ENCODE measurements around the gene SPART. TPM values are rescaled to one million over a fixed set of nuclear protein-coding genes. Genes with fewer than 3 reads are reported as not detected.
"Not testable (repeated sequence)": the region's sequence is repeated elsewhere in the genome, so short reads cannot be mapped to it uniquely, and the experiment has no call there.

SPART gene
- total and polyA plus RNA-seq, 2 of the 8 experiments (the other 6 are each of a cell fraction or from before 2014, with no cell fraction given) = 27.2 to 74.1 TPM

DNA sequence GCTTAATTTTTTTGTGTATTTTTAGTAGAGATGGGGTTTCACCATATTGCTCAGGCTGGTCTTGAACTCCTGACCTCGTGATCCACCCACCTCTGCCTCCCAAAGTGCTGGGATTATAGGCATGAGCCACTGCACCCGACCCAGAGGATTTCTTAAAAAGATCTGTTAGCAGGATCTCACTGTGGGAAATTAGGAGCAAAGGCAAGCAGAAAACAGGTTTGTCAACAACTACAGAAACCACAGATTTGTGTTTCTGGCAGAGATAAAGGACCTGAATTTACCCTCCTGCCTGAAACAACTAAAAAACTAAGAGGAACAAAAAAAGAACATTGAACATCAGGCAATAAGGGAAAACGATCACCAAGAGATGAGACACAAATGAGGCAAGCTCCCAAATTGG is 46.7 kb downstream of the SPART start:
- not testable (repeated sequence) for H3K9me3 ChIP-seq (ENCODE audit: insufficient read depth in 2 of 2, low read depth in 1 of 2, low read length in 1 of 2); H3K56ac ChIP-seq (replicated peaks; ENCODE audit: insufficient read length, low read depth, low read length); H2BK15ac ChIP-seq (ENCODE audit: low read length); H3K23me2 ChIP-seq (ENCODE audit: low read depth, low read length); H4K8ac ChIP-seq (ENCODE audit: extremely low read depth, insufficient read depth, low read length); H3K79me1 ChIP-seq (ENCODE audit: low read depth, low read length); H4K20me1 ChIP-seq (replicated peaks in 1 of 2; ENCODE audit: control insufficient read depth in 1 of 2, insufficient read depth in 2 of 2, low read length in 2 of 2); H3K9ac ChIP-seq (replicated peaks in 1 of 4; ENCODE audit: extremely low read depth in 1 of 4, low read depth in 3 of 4, low read length in 3 of 4); H3K23ac ChIP-seq (ENCODE audit: insufficient read length); DNase-seq (ENCODE audit: low read depth in 1 of 2, low spot score in 2 of 2); H3K4ac ChIP-seq (replicated peaks; ENCODE audit: insufficient read length, low read depth, low read length); FAIRE-seq; H2AFZ ChIP-seq (ENCODE audit: low read length); H3K14ac ChIP-seq (ENCODE audit: insufficient read length); H3K4me3 ChIP-seq (ENCODE audit: extremely low read depth in 1 of 4, insufficient read depth in 2 of 4, low read depth in 3 of 4, low read length in 4 of 4); H3K27me3 ChIP-seq (replicated peaks in 1 of 4; ENCODE audit: control insufficient read depth in 3 of 4, extremely low read depth in 1 of 4, insufficient read depth in 3 of 4, low read length in 3 of 4); H2BK120ac ChIP-seq (replicated peaks; ENCODE audit: low read depth, low read length)
- Histone ChIP-seq H2BK5ac (ENCODE audit: low read depth, low read length) (peak overlapping the region; percentile 91), H2BK20ac (ENCODE audit: low read length) (peak overlapping the region; percentile 65; the same call in 1 of the 2 replicates), H3K79me2 (ENCODE audit: control insufficient read depth in 1 of 2, insufficient read depth in 2 of 2, low read length in 2 of 2) (peaks cover 0 to 25% of the 10 kb centered on the region in 2 experiments; a peak in 3 of 4 replicates), H4K91ac (replicated peaks; ENCODE audit: insufficient read length, low read length) (peak overlapping the region; percentile 5), H3K4me2 (ENCODE audit: insufficient read depth in 1 of 2, low read depth in 2 of 2, low read length in 2 of 2) (peak overlapping the region in 1 of 2 experiments; percentile 86; a peak in 2 of 4 replicates), H3K4me1 (replicated peaks in 1 of 4; ENCODE audit: control insufficient read depth in 3 of 4, insufficient read depth in 4 of 4, low read length in 3 of 4) (peaks cover 0 to 15% (median 12%) of the 10 kb centered on the region in 4 experiments; a peak in 3 of 7 replicates), H3K36me3 (ENCODE audit: control insufficient read depth in 2 of 4, insufficient read depth in 4 of 4, low read length in 3 of 4) (peaks cover 0 to 19% (median 4%) of the 10 kb centered on the region in 4 experiments; a peak in 3 of 8 replicates), H4K5ac (ENCODE audit: insufficient read length, low read depth, low read length) (peak overlapping the region; percentile 65), H3K27ac (ENCODE audit: low read depth, low read length) (peak overlapping the region; percentile 56; the same call in 1 of the 2 replicates), H2BK12ac (ENCODE audit: low read depth, low read length) (peak overlapping the region; percentile 71), H3K18ac (ENCODE audit: extremely low read depth, low read length) (peak overlapping the region; percentile 79), H2AK5ac (ENCODE audit: low read depth, low read length) (peak overlapping the region; percentile 16; the same call in 1 of the 2 replicates)
- POLR2A ChIA-PET (ENCODE audit: partially characterized antibody) = interaction anchor here (0.5 to 4.6 kb wide), 11 partner anchors 8 to 684 kb away, joined by 3 to 31 read pairs (median 9); partner anchors contain the start of gene SPART
- 73% methylated on average over 3 of the region's 3 CpGs; no CpG with 5 or more reads in 1 of the 2 experiments for WGBS, 2 experiments (ENCODE audit: extremely low coverage in 1 of 2, insufficient coverage in 1 of 2, insufficient read length in 1 of 2, insufficient replicate concordance in 2 of 2, low coverage in 1 of 2, low lambda C conversion rate in 2 of 2, missing lambda C conversion rate in 1 of 2)
- CTCF ChIA-PET (ENCODE audit: partially characterized antibody) = interaction anchor here (1.1 kb wide), 3 partner anchors 47 to 322 kb away, joined by 3 to 6 read pairs (median 4); no protein-coding TSS in a partner anchor

Measured in H1 (cell line).